Measurements from ENCODE around the gene OLIG1.

The OLIG1 gene

GRCh38 chr21:33031152-33031911 is 38.6 kb upstream of the OLIG1 start:
- no peak for DNase-seq

GRCh38 chr21:33032434-33033047 is 37.4 kb upstream of the OLIG1 start:
- DNase-seq = no peak

DNA sequence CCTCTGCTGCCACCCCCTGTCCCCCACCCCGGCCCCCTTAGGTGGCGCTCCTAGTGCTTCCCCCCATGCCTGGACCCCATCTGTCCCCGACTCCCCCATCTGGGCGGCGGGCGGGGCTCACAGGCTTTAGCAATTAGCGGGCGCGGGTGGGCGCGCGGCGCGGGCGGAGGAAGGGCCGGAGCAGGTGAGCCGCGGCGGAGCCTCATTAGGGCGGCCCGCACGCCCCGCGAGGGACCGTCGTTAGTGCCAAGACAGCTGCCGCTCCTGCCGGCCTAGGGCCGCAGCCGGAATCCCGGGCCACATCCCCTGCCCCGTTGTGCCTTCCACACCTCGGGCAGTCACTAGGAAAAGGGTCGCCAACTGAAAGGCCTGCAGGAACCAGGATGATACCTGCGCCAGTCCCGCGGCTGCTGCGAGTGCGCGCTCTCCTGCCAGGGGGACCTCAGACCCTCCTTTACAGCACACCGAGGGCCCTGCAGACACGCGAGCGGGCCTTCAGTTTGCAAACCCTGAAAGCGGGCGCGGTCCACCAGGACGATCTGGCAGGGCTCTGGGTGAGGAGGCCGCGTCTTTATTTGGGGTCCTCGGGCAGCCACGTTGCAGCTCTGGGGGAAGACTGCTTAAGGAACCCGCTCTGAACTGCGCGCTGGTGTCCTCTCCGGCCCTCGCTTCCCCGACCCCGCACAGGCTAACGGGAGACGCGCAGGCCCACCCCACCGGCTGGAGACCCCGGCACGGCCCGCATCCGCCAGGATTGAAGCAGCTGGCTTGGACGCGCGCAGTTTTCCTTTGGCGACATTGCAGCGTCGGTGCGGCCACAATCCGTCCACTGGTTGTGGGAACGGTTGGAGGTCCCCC is 36.6 kb upstream of the OLIG1 start:
- no peak for DNase-seq

DNA sequence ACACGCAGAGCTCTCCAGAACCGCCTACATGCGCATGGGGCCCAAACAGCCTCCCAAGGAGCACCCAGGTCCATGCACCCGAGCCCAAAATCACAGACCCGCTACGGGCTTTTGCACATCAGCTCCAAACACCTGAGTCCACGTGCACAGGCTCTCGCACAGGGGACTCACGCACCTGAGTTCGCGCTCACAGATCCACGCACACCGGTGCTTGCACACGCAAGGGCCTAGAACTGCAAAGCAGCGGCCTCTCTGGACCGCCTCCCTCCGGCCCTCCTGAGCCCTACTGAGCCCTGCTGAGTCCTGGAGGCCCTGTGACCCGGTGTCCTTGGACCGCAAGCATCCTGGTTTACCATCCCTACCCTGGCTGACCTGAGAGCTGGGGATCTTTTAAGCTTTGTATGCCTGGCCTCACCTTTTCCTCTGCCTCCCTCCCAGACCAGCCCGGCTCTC is 36.0 kb upstream of the OLIG1 start:
- DNase-seq = no peak

DNA sequence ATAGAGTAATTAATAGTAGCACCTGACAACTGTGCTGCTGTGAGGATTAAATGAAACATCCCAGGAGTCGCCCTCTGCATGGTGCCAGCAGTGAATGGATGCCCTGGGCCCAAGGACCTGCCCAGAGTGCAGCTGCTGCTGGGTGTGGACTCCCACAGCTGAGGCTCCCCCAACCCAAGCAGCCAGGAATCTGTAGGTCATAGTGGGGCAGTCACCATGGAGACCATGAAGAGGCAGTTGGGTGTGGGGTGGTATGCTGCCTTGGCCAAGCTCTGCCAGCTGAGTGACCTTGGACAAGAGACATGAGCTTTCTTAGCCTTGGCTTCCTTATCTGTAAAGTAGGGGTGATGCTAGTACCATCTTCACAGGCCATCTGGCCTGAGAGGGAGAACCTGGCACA is 34.8 kb upstream of the OLIG1 start:
- DNase-seq = no peak

DNA sequence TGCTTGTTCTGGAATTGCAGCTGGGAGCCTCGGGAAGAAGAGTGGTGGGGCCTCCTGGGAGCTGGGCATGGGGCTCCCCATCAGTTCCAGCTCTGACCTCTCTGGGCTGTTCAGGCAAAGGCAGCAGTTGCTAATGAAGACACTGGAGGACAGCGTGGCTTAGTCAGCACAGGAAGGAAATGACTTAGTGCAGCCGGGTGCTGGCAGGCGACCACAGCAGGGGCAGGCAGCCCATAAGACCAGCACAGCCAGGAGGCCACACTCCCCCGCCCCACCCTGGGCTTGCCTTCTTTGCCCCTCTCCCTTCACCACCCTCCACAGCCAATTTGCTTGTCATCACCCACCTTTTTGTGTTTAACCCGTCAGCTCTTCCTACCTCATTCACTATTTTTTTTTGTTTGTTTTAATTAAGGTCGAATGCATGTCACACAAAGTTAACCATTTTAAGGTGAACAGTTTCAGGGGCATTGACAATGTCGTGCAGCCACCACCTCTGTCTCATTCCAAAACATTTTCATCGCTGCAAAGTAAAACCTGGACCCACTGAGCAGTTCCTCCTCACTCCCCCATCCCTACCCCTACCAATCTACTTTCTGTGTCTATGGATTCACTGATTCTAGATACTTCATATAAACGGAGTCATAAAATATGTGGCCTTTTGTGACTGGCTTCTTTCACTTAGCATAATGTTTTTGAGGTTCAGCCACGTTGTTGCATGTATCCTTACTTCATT is 33.3 kb upstream of the OLIG1 start:
- DNase-seq = no peak

GRCh38 chr21:33037501-33037900 is 32.4 kb upstream of the OLIG1 start:
- DNase-seq = no peak

GRCh38 chr21:33039536-33039935 is 30.4 kb upstream of the OLIG1 start:
- DNase-seq = no peak

DNA sequence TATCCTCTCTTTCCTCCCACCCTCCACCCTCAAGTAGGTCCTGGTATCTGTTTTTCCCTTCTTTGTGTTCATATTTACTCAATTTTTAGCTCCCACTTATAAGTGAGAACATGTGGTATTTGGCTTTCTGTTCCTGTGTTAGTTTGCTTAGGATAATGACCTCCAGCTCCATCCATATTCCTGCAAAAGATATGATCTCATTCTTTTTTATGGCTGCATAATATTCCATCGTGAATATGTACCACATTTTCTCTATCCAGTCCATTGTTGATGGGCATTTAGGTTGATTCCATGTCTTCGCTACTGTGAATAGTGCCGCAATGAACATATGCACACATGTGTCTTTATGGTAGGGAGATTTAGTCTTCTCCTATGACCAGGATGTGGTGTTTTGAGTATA is 29.7 kb upstream of the OLIG1 start:
- DNase-seq = no peak

DNA sequence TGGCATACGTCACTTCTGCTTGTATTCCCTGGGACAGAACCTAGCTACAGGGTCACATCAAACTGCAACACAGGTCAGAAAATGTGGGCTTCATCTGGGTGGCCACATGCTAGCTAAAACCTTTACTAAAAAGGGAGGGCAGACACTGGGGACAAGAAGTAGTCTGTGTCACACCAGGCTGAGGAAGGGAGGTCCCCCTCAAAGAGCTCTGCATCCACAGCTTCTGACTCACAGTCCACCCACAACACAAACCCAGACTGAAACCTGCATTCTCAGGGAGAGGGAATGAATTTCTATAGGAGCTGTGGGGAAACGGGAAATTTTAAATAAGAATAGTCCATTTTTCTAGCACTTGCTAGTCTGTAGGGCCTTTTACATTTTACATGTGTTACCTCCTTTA is 28.0 kb upstream of the OLIG1 start:
- DNase-seq = no peak

DNA sequence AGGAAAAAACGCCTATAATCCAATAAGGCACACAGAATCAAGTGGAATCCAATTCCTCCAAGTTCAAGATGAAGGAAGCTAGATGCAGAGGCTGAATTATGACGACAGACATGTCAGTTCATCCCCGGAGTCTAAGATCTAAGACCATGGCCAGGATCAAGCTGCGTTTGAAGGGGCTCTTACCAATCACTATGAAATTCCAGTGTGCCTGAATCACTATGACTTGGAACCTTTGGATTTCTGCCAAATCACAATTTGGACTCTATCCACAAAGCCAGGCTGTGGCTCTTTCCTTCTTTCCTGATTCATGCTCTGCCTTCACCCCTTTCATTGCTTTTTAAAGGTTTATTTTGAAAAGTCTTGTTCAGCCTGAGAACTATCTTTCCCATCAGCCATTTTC is 27.1 kb upstream of the OLIG1 start:
- DNase-seq = no peak

- no peak for DNase-seq
Measured at GRCh38 chr21:33046455-33046854, 23.5 kb upstream of the OLIG1 start.

DNA sequence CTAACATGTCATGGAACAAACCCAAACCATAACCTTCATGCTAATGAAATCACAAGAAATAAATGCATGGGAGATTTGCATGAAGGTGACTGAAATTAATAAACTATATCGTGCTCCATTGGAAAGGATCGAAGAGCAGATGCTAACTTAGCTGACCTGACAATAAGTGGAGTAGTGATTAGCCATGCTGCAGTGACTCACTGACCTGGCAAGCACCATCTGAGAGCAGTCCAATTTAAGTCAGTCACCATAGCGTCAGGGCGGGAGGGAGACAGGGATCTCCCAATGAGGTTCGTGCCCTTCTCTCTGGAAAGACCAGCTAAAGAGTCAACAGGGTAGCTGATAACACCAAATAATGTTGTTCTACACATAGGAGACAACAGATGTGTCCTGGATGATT is 22.7 kb upstream of the OLIG1 start:
- no peak for DNase-seq

- DNase-seq = no peak
Measured at GRCh38 chr21:33051925-33052324, 18.0 kb upstream of the OLIG1 start.

GRCh38 chr21:33053951-33054350 is 16.0 kb upstream of the OLIG1 start:
- no peak for DNase-seq

DNA sequence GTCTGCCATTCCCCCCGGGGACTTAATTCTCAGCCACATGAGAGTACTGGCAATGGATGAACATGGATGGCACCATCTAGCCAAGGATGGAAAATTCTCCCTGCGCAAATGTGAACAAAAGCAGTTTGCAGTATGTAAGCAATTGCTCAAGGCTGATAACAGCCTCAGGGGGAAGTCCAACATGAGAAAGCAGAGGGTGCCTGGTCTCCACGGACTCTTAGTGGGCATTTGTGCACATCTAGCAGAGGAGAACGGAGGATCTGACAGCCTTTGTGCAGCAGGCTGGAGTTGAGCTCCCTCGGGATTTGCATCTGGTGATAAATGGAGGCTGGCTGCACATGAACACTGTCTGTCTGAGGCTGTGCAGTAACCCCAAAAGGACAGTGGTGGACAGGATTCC is 13.9 kb upstream of the OLIG1 start:
- DNase-seq = no peak

- DNase-seq = no peak
Measured at GRCh38 chr21:33057385-33057940, 12.5 kb upstream of the OLIG1 start.

DNA sequence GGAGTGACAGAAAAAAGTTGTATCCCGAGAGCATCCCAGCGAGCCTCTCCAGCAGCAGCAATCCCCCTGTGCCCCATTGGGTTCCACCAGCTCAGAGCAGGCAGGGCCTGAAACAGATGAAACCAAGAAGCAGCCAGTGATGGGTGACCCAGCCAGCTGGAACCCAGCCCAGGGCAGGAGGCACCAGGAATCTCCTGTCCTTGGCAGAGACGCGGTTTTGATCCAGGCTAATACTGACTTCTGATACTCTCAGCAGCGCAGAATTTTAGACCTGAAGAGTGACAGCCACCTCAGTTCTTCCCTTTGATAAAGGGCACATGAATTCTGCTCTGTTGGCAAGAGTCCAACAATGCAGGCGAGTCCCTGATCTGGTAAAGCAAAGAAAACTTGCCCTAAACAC is 11.4 kb upstream of the OLIG1 start:
- no peak for DNase-seq

DNA sequence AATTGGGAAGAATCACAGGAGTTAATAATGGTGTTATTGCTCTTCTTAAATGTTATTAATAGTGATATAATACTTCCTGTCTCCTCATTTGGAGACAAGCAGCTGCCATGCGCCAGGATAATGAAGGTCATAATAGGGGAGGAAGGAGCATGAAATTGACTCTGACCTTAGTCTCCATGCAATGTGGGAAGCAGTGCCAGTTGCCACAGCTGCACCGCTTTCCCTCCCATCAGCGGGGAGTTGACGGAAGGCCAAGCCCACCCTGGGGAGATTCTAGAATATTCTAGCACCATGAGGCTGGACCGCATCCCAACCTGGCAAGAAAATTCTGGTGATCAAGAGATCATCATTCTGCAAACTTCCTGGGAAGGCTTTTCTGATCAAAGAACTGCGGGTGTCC is 11.0 kb upstream of the OLIG1 start:
- no peak for DNase-seq

DNA sequence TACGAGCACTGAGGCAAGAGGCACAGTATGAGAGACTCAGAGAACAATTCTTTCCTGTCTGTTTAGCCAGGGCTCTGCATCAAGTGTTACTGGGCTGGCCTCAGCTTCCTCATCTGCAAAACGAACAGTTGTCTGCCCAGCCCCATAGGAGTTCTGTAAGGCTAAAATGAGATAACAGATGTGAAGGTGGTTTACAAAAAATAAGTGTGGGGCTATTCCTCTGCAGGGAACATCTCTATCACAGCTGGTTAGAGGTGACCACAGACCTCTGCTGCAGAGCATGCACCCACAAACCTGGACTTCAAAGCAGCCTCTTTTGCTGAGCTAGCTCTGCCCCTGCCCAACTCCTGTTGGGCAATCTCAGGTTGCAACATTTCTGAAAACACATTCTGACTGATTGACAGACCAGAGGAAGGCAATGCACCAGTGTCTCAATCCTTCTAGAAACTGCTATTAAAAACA is 10.5 kb upstream of the OLIG1 start:
- DNase-seq = no peak

GRCh38 chr21:33061233-33061632 is 8.7 kb upstream of the OLIG1 start:
- no peak for DNase-seq

DNA sequence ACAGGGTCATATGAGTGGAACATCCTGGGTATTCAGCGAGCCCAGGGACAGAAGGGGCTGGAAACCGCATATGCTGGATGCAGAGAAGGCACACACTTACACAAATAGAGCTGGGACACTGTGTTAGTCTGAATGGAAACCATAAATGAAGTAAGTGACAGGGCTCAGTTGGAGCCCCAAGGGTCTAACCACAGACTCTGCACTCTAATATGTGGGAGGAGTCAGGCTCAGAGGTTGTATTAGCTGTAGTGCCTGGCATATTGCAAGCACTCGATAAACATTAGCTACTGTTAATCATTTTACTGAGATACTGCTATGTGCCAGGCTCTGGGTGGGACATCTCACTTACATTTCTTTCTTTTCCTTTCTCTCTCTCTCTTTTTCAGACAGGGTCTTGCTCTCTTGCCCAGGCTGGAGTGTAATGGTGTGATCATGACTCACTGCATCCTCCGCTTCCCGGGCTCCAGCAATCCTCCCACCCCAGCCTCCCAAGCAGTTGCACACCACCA is 6.5 kb upstream of the OLIG1 start:
- DNase-seq = no peak
